Measurements from ENCODE around the gene LBH.

The LBH gene

DNA sequence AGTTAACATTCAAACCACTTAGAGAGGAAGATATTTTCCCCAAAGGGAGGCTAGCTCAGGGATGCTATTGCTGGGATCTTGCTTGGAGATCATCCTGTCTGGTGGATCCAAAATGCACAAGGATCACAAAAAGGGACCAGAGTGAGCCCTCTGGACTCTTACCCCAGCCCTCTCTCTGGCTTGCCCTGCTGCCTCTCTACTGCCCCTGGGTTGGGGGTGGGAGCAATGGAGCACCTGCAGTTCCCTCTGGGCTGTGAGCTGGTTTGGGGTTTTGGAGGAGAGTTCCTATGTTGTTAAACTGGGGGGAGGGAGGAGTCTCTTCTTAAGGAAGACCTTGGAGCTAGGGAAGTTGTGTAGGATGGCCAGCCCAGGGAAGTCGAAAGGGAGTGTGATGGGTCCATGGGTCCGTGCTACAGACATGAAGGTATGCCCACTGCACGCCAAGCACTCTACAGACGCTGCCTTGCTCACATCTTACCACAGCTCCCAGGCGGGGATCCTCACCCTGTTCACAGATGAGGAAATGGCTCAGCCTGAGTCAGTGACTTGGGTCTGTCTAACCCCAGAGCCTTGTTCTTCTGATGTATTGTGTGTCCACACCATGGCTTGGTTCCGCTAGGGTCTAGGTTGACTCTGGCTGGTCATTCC lies 3.8 kb downstream of the LBH start:
- DNase-seq (ENCODE audit: low spot score): no peak

DNA sequence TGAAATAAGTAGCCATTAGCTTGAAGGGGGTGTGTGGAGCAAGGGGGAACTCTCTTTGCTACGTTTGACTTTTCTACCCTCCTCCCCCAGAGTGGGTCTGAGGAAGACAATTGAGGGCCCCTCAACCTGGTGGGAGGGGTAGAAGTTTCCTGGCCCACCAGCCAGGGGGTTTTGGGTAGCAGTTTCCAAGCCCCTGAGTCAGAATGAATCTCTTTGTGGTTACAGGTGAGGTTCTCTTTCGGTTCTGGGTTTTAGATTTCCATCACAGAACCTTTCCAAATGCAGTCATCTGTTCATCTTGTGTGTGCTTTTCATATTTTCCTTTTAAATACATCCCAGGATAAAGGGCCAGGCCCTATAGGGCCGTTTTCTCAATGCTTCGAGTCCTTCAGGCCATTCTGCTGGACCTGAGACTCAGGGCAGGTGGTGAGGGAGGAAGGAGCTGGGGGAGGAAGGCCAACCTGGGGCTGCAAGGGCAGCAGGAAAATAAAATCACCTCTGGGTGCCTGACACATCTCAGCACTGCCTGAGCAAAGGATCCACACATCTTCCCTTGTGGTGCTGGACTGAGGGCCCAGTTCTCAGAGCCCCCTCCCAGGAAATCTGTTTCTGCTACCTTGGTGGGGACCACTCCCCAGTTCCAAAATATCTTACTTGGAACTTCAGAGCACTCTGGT lies 4.7 kb downstream of the LBH start:
- DNase-seq (ENCODE audit: low spot score): no peak

DNA sequence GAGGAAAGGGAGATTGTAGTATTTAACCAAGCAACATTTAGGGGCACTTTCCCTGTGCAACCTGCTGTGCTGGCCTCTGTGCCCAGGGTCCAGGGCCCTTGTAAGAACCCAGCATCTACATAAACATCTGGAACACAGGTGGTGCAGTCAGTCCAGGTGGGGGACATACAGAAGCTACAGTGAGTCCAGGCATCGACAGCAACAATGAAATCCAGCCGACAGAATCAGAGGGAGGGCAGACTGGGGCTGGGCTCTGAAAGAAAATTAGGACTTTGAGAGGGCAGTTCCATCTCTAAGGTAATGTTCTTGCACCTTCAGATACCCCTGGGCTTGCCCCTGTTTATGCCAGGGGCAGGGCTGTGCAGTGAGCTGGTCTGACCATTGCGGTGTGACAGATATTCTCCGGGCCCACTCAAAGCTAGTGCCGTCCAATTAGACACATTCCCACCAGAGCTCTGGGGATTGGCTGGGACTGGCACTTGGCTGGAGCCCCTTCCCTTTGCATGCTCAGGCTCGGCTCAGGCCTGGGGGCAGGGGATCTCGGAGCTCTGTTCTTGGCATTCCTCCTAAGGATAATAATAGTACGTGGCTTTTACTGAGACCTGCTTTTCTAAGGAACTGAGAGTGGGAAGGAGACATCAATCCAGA lies 5.4 kb downstream of the LBH start:
- no peak for DNase-seq (ENCODE audit: low spot score)

DNA sequence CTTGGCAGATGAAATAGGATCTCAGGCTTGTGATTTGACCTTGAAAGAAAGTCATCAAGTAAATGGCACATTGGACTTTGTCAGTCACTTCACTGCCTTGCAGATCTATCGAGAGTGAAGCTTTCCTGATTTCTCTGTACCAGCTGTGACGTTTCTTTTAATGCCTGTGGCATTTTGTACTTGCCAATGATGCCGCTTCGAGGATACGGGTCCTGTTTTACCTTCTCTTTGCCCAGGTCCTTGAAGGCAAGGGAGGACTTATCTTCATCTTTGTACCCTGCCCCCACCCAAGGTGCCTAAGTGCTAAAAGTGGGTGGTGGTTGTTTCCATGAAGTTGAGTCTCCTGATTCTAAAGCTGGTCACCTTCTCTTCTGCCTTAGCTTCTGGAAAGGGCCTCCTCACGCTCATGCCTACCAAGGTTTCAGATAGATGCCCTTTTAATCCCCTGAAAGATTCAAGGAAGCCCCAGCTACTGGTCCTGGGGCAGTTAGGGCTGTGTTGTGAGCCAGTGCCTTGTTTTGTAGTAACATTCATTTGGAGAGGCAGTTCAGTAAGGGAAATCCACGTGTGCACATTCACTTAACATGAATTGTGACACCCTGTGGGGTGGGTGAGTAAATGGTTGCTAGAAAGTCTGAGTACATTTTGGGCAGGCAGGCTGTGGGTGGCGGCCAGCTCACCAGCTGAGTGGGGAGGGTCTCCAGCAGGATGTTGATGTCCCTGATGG lies 6.1 kb downstream of the LBH start:
- DNase-seq (ENCODE audit: low spot score): no peak

DNA sequence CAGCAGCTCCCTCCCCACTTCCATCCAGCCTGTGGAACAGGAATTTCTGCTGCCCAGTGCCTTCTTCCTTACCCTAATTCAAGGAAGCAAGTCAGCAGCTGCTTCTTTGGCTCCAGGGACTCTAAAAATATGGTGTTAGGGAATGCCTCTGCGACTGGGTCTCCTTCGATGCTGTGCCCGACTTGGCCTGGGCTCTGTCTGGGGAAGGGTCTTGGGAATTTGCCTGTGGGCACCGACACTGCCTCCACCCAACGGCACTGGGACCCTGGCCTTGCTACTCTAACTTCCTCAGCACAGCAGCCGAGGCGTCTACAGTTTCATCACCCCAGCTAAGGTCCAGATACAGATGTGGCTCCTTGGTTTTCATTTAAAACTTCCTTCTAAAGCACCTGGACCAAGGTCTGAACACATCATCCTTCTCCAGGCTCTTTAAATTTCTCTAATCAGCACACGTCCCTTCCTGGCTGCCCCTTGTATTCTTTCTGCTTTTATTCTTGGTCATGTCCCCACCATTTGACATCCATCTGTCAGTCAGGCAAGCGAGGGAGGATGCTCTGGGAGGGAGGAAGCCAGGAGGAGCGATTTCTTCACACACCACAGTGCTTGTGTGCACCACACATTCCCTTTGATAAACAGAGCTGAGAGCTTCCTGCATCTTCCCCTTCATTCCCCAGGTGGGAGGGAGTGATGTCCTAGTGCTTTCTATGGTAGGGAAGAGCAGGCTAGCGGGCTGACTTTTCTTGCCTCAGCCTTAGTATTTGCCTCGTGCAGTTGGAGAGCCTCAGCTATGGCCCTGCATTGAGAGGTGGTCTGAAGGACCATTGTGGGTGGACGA lies 6.8 kb downstream of the LBH start:
- DNase-seq (ENCODE audit: low spot score): no peak

DNA sequence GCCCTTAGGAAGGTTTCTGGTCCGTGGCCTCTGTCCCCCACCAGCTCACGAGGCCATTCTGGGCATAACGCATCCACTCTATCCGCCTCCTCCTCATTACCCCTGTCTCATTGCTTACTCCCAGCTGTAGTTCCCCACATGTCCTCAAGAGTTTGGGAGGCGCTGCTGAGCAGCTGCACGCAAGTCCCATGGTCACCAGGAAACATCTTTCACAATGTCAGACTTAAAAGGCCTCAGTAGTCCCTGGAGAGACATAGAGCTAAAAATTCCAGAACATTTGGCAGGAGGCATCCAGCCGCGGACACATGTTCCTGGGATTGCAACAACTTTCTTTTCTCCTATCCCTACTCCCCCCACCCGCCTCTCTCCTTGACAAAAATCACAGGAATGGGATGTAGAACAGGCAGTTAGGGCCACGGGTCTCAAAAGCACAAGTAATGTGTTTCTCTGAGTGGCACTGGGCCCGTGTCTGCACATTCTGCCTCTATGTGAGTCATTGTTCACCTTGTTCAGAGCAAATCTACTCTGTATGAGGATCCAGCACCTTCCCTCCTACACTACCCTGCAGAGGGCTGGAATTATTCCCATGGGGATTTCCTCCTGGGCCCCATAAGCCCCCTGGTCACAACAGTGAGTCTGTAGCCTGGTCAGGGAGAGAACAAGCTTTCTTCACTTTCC lies 8.1 kb downstream of the LBH start:
- DNase-seq (ENCODE audit: low spot score): peak; percentile 81

DNA sequence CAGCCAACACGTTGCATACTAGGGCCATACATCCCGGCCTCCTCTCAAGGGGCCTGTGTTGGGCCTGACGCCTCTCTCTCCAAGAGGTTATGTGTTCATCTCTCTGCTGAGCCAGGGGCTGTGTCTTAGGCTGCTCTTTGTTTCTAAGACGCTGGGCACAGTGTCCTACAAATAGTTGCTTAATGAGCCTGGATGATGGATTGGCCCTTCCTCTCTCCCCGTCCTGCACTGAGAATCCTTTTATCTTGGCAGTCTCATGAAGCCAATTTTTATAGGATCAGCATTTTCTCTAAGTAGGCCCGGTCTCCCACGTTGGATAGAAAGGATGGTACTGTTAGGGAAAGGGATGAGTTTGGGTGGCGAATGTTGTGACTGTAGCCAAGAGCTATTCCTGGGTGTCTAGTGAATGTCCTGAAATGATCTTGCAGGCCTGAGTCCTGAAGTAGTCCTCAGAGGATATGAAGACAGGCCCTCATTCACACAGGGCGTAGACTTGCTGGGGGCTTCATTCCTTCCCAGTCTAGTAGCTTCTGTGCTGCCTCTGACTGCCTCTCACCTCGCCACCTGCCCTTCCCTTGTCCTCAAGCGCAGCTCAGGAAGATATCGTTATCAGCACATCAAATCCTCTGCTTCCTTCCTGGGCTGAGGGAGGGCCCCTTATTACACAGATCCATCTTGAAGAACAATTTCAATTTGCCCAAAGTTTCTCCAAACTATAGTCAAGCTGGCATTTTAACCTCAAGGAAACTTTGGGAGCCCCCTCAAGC lies 8.8 kb downstream of the LBH start:
- DNase-seq (ENCODE audit: low spot score): no peak

DNA sequence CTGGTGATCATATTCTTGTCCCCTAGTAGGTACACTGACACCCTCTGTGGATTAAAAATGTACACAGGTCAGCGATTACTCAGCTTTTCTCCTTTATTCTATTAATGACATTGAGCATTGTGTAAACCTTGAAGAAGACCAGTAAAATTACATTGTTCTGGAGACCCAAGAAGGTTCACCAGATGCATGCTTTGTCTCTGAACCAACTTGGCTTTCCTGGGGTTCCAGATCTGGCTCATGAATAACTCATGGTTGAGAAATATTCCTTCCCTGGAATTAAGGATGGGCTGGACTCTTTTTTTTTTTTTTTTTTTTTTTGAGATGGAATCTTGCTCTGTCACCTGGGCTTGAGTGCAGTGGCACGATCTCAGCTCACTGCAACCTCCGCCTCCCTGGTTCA lies 11.9 kb downstream of the LBH start:
- DNase-seq (ENCODE audit: low spot score): no peak

DNA sequence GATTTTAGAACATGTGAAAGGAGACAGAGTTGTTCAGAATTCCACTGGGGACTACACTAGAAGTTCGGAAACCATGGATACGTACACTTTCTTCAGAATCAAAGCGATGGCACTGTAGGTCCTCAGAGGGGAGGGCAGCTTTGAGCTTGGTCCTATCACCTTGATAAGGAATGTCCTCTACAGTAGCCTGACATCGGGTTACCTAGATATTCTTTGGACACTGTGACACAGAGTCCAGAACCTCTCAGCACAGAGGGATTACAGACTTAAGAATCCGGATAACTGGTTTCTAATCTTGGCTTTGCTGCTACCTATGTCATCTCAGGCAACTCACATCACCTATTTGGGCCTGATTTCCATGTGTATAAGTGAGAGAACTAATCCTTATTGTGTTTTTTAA lies 14.0 kb downstream of the LBH start:
- no peak for DNase-seq (ENCODE audit: low spot score)

DNA sequence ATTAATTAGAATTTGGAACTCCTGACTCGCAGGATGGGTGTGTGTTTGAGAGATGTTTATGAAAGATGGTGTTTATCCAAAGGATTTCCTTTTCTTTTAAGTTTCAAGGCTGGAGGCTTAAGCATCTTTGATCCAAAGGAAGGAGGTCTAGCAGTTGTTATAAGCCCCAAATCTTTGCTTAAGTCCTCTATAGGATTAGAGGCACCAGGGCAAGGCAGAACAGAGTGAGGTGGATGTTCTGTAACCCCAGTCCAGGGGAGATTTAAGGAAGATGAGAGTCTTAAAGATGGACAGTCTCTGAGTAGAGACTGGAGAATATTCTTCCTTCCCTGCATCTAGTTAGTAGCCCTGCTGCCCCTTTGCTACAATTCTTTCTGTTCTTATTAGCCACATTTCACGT lies 17.5 kb downstream of the LBH start:
- DNase-seq (ENCODE audit: low spot score): no peak

DNA sequence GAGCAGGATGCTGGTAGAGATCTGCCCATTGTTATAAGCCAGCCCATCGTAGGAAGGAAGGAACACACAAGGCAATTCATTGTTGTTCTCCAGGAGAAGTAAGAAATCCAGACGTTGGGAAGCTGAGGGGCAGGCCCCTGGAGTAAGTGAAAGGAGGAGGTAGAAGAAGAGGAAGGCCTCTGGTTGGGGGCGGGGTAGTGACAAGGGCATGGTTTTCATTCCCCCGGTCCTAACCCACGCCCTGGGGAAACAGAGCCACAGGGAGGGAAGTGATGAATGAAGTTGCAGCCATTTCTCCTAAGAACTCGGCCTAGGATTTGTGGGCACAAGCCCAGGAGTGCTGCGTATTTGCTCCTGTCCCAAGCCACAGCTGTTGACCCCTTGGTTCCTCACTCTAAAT lies 18.0 kb downstream of the LBH start:
- no peak for DNase-seq (ENCODE audit: low spot score)

DNA sequence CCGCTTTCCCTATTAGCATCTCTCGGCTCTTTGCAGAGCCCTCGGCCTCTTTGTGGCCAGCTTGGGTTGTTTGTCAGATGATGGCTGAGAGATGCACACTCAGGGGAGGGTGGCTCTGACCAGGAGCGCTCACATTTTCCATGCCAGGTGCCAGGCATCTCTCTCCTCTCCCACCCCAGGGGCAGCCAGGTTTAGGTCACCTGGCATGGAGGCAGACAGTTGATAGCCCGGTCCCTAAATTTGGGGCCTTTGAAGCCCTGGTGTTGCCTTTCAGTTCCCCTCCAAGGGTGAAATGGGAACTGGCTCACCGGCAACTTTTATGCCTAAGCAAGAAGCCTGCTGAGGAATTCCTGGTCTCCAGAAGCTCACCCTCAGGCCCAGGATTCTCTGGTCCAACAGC lies 19.1 kb downstream of the LBH start:
- no peak for DNase-seq (ENCODE audit: low spot score)

DNA sequence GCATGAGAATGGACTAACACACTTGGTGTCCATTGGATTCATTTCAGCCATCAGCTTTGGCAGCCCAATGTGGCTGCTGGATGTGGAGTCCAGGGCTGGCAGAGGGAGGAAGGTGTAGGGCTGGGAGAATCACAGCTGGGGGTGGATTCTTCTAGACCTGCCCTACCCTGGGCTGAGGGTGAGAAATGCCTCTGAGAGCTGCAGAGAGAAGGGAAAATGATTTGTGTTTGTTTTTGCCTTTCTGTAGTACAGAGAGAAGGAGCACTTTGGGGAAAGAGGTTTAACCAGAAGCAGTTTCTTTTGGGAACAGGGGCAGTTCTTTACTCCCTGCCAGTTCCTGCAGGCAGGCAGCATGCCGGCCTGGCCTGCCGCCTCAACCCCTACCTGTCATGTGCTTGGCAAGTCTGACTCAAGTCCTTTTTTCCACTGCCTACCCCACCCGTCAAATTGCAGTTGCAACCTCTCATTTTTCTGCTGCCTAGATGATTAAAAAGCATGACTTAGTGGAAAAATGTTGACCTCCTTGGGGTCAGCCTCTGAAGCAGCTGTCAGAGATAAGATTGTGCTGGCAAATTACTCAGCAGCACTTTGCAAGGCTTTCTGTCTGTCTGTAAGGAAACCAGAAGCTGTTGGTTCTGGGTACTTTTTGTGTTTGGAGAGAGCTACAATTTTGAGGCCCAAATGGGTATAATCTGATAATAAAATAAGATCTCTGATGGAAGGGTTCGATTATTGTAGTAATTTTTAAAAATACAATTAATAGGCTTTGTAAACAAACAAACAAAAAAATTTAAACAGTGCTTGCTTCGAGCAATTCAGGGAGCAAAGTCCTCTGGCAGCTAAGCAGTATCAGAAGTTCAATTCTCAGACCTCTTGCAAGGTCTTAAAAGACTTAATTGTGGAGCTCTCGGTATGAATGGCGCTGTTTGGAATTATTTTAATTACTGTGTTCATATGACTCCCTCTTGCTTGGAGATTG lies 21.7 kb downstream of the LBH start:
- no peak for DNase-seq (ENCODE audit: low spot score)

DNA sequence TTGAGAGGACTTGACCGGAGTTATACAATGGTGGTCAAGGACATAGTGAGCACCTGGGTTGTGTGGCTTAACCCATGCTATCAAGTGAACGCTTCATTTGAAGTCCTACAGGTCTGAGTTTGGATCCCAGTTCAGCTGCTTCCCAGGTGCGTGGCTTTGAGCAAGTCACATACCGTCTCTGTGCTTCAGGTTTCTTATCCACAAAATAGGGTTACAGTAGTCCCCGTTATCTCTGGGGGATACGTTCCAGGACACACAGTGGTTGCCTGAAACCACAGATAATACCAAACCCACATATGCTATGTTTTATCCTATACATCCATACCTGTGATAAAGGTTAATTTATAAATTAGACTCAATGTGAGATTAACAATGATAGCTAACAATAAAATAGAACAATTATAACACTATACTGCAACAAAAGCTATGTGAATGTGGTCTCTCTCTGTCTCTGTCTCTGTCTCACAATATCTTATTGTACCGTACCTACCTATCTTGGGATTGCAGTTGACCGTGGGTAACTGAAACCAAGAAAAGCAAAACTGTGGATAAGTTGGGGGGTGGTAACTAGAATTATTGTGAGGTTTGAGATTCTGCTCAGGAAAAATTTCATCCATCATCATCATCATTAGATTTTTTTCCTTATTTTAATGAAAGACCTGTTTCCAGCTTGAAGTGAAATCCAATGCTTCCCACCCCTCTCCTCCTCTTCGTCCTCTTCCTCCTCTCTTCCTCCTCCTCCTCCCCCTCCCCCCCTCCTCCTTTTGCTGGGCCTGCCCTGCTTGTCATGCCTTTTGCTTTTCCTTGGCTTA lies 22.7 kb downstream of the LBH start:
- no peak for DNase-seq (ENCODE audit: low spot score)

DNA sequence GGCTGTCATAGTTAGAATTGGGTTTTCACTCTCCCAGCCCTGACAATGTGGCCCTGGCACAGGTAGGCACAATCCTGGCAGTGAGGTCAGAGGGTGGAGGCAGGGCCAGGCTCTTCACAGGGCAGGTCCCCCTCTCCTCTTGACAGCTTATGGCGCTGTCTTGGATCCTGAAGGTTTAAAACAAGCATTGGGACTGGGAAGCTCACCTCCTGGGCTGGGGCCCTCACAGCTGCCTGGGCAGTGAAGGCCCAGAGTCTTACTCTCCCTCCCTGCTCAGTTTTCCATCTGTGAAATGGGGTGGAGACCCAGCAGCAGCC lies 23.3 kb downstream of the LBH start:
- no peak for DNase-seq (ENCODE audit: low spot score)

DNA sequence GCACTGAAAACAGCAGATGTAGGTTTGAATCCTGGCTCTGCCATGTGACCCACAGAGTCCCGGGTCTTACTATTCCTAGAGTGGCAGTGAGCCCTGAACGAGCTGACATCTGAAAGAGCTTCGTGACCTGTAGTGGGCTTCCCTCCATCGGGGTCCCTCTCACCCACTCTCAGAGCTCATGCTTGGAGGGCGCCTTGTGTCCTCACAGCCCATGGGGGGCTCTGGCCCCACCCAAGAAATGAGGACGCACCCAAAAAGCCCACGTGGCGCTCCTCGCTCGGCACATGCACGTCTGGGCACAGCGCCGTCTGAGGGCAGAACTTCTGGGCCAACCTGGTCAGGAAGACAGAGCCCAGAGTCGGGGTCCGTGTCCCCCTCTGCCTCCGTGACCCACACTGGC lies 23.7 kb downstream of the LBH start:
- DNase-seq (ENCODE audit: low spot score): no peak

DNA sequence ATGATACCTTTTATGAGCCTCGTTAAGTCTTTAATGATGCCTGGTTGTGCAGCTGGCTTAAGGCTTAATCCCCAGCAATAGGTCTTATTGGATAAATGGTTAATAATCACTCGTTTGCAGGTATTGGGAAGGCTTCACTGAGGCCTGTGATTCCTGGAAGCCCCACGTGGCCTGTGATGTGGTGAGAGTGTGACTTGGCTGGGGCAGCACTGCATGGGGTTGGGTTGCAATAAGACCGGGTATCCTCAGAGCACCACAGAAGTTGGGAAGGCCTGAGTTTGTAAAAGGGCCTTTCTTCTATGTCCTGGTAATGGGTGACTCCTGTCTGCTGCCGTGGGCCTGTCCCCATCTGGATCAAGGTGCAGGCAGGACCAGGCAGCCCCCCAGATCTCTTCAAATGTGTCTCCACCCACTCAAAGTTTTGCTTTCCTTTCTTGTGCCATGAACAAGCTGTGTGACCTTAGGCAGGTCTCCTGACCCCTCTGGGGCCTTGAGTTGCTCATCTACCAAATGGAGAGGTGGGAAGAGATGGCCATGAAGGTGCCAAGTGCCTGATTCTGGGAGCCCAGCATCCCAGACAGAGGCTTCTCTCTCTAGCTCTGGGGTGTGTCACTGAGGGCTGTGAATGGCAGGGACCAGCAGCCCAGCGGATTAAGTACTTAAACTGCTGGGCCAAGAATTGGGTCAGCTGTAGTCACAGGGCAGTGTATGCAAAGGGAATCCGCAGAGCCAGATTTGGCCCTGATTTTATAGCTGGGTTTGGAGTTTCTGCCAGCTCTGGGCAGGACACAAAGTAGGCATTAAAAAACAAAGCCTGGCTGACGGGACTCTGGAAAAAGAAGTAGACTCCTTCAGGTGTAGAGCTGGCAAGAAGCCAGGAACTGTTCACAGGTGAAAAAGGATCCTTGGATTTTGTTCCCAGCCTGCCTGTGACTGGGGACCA lies 24.4 kb downstream of the LBH start:
- no peak for DNase-seq (ENCODE audit: low spot score)
